ENCODE measurements around the gene DVL2. TPM values are rescaled to one million over a fixed set of nuclear protein-coding genes. Genes with fewer than 3 reads are reported as not detected.

The DVL2 gene
- total RNA-seq, 1 experiment from 2014 or later, result 67.3 TPM

DNA sequence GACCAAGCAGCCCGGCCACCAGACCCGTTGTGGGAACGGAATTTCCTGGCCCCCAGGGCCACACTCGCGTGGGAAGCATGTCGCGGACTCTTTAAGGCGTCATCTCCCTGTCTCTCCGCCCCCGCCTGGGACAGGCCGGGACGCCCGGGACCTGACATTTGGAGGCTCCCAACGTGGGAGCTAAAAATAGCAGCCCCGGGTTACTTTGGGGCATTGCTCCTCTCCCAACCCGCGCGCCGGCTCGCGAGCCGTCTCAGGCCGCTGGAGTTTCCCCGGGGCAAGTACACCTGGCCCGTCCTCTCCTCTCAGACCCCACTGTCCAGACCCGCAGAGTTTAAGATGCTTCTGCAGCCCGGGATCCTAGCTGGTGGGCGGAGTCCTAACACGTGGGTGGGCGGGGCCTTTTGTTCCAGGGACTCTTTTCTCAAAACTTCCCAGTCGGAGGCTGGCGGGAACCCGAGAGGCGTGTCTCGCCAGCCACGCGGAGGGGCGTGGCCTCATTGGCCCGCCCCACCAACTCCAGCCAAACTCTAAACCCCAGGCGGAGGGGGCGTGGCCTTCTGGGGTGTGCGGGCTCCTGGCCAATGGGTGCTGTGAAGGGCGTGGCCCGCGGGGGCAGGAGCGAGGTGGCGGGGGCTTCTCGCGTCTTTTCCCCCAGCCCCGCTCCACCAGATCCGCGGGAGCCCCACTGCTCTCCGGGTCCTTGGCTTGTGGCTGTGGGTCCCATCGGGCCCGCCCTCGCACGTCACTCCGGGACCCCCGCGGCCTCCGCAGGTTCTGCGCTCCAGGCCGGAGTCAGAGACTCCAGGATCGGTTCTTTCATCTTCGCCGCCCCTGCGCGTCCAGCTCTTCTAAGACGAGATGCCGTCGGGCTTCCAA lies 47.0 kb upstream of the DVL2 start, which contains the start of gene SLC2A4 (continued):
- TF ChIP-seq, protein P1, sequence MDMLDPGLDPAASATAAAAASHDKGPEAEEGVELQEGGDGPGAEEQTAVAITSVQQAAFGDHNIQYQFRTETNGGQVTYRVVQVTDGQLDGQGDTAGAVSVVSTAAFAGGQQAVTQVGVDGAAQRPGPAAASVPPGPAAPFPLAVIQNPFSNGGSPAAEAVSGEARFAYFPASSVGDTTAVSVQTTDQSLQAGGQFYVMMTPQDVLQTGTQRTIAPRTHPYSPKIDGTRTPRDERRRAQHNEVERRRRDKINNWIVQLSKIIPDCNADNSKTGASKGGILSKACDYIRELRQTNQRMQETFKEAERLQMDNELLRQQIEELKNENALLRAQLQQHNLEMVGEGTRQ (CRISPR knock-in tag; IDR thresholded peaks at IDR 0.05), result peak; percentile 67
- TF ChIP-seq, protein P2, sequence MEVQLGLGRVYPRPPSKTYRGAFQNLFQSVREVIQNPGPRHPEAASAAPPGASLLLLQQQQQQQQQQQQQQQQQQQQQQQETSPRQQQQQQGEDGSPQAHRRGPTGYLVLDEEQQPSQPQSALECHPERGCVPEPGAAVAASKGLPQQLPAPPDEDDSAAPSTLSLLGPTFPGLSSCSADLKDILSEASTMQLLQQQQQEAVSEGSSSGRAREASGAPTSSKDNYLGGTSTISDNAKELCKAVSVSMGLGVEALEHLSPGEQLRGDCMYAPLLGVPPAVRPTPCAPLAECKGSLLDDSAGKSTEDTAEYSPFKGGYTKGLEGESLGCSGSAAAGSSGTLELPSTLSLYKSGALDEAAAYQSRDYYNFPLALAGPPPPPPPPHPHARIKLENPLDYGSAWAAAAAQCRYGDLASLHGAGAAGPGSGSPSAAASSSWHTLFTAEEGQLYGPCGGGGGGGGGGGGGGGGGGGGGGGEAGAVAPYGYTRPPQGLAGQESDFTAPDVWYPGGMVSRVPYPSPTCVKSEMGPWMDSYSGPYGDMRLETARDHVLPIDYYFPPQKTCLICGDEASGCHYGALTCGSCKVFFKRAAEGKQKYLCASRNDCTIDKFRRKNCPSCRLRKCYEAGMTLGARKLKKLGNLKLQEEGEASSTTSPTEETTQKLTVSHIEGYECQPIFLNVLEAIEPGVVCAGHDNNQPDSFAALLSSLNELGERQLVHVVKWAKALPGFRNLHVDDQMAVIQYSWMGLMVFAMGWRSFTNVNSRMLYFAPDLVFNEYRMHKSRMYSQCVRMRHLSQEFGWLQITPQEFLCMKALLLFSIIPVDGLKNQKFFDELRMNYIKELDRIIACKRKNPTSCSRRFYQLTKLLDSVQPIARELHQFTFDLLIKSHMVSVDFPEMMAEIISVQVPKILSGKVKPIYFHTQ (CRISPR knock-in tag; IDR thresholded peaks at IDR 0.05), result no peak
- TF ChIP-seq, protein P3, sequence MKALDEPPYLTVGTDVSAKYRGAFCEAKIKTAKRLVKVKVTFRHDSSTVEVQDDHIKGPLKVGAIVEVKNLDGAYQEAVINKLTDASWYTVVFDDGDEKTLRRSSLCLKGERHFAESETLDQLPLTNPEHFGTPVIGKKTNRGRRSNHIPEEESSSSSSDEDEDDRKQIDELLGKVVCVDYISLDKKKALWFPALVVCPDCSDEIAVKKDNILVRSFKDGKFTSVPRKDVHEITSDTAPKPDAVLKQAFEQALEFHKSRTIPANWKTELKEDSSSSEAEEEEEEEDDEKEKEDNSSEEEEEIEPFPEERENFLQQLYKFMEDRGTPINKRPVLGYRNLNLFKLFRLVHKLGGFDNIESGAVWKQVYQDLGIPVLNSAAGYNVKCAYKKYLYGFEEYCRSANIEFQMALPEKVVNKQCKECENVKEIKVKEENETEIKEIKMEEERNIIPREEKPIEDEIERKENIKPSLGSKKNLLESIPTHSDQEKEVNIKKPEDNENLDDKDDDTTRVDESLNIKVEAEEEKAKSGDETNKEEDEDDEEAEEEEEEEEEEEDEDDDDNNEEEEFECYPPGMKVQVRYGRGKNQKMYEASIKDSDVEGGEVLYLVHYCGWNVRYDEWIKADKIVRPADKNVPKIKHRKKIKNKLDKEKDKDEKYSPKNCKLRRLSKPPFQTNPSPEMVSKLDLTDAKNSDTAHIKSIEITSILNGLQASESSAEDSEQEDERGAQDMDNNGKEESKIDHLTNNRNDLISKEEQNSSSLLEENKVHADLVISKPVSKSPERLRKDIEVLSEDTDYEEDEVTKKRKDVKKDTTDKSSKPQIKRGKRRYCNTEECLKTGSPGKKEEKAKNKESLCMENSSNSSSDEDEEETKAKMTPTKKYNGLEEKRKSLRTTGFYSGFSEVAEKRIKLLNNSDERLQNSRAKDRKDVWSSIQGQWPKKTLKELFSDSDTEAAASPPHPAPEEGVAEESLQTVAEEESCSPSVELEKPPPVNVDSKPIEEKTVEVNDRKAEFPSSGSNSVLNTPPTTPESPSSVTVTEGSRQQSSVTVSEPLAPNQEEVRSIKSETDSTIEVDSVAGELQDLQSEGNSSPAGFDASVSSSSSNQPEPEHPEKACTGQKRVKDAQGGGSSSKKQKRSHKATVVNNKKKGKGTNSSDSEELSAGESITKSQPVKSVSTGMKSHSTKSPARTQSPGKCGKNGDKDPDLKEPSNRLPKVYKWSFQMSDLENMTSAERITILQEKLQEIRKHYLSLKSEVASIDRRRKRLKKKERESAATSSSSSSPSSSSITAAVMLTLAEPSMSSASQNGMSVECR (CRISPR knock-in tag; IDR thresholded peaks at IDR 0.05; ENCODE audit: borderline replicate concordance), result 0 out of 2 replicates have a peak, but pooled peaks have one; percentile 7
- TF ChIP-seq SMAD4 (CRISPR knock-in tag; IDR thresholded peaks at IDR 0.05), result no peak

DNA sequence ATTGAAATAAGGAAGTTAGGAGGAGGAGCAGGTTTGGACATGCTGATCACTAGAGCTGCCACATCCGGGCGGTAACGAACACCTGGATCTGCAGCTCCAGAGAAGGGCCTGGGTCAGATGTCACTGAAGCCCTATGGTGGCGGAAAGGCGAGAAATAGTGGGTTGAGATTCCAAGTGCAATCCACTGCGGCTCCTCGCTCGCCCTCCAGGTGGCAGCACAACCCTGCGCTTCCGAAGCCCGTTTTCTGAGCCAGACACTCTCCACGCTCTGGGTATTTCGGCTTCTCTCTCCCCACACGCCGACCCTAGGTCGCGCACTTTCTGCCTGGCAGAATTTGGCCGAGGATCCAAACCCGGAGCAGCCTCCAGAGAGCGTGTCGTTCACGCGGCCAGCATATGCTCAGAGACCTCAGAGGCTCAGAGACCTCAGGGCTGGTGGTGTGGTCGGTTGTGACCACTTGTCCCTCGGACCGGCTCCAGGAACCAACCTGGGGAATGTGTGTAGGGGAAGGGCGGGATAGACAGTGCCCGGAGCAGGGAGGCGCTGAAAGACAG lies 46.3 kb upstream of the DVL2 start:
- H3K9me3 Mint-ChIP-seq, result no peaks in the 10 kb centered on the region
- DNase-seq (ENCODE audit: low spot score), result peak; percentile 95
- POLR2A ChIA-PET, result interaction anchor here (0.6 to 1.9 kb wide), 11 partner anchors 16 to 280 kb away, joined by 3 to 8 read pairs (median 4); partner anchors contain the start of genes CLDN7, GABARAP and PHF23
- TF ChIP-seq, protein P4, sequence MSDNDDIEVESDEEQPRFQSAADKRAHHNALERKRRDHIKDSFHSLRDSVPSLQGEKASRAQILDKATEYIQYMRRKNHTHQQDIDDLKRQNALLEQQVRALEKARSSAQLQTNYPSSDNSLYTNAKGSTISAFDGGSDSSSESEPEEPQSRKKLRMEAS (CRISPR knock-in tag; IDR thresholded peaks at IDR 0.05), result peak; percentile 87
- TF ChIP-seq ZNF423 (CRISPR knock-in tag; IDR thresholded peaks at IDR 0.05) (no peak), CREM (CRISPR knock-in tag; IDR thresholded peaks at IDR 0.05) (no peak), GTF2I (CRISPR knock-in tag; conservative IDR thresholded peaks at IDR 0.05) (no peak), ELF4 (CRISPR knock-in tag; IDR thresholded peaks at IDR 0.05; ENCODE audit: low read depth) (no peak), FOXP1 (CRISPR knock-in tag; IDR thresholded peaks at IDR 0.05; ENCODE audit: borderline replicate concordance) (peak; percentile 46; the same call in 1 of the 2 replicates), TP53 (CRISPR knock-in tag; IDR thresholded peaks at IDR 0.05) (no peak; the same call in 1 of the 2 replicates), KAT7 (CRISPR knock-in tag; IDR thresholded peaks at IDR 0.05; ENCODE audit: borderline replicate concordance) (no peak), FOXJ3 (CRISPR knock-in tag; IDR thresholded peaks at IDR 0.05; ENCODE audit: borderline replicate concordance) (no peak)
- TF ChIP-seq, protein P5, sequence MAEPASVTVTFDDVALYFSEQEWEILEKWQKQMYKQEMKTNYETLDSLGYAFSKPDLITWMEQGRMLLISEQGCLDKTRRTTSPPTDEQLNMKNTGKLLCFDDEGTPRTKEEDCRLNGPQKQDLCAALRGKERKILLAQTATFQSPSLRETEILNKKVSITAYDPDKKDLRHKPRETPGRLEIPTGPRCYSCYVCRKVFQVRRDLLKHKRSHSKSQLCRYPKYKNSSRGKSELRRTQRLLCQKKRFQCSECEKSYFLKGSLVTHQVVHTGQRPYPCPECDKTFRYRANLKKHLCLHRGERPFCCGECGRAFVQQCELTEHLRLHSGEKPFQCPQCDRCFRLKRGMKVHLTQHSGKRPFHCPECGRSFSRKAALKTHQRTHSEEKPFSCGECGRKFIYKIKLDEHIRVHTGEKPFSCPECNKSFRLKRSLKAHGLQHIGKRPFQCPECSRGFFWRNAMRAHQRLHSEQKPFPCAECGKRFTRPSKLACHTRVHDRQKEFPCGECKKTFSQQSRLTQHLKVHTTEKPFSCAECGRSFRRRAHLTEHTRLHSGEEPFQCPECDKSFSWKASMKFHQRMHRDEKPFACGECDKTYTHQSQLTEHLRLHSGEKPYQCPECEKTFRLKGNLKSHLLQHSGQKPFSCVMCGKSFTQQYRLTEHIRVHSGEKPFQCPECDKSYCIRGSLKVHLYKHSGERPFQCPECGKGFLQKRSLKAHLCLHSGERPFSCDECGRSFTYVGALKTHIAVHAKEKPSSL (CRISPR knock-in tag; conservative IDR thresholded peaks at IDR 0.05), result no peak
- TF ChIP-seq, protein P6, sequence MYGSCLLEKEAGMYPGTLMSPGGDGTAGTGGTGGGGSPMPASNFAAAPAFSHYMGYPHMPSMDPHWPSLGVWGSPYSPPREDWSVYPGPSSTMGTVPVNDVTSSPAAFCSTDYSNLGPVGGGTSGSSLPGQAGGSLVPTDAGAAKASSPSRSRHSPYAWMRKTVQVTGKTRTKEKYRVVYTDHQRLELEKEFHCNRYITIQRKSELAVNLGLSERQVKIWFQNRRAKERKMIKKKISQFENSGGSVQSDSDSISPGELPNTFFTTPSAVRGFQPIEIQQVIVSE (CRISPR knock-in tag; IDR thresholded peaks at IDR 0.05; ENCODE audit: borderline replicate concordance), result no peak
- TF ChIP-seq, protein P7, sequence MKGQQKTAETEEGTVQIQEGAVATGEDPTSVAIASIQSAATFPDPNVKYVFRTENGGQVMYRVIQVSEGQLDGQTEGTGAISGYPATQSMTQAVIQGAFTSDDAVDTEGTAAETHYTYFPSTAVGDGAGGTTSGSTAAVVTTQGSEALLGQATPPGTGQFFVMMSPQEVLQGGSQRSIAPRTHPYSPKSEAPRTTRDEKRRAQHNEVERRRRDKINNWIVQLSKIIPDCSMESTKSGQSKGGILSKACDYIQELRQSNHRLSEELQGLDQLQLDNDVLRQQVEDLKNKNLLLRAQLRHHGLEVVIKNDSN (CRISPR knock-in tag; IDR thresholded peaks at IDR 0.05), result no peak
- TF ChIP-seq, protein P8, sequence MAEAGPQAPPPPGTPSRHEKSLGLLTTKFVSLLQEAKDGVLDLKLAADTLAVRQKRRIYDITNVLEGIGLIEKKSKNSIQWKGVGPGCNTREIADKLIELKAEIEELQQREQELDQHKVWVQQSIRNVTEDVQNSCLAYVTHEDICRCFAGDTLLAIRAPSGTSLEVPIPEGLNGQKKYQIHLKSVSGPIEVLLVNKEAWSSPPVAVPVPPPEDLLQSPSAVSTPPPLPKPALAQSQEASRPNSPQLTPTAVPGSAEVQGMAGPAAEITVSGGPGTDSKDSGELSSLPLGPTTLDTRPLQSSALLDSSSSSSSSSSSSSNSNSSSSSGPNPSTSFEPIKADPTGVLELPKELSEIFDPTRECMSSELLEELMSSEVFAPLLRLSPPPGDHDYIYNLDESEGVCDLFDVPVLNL (CRISPR knock-in tag; IDR thresholded peaks at IDR 0.05; ENCODE audit: borderline replicate concordance, low read depth), result no peak
- TF ChIP-seq, protein P9, sequence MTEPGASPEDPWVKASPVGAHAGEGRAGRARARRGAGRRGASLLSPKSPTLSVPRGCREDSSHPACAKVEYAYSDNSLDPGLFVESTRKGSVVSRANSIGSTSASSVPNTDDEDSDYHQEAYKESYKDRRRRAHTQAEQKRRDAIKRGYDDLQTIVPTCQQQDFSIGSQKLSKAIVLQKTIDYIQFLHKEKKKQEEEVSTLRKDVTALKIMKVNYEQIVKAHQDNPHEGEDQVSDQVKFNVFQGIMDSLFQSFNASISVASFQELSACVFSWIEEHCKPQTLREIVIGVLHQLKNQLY (CRISPR knock-in tag; IDR thresholded peaks at IDR 0.05), result no peak

More for the DNA sequence above, 46.3 kb upstream of the DVL2 start:
- ATAC-seq, result peak; percentile 83
- Mint-ChIP-seq H3K36me3 (no peaks in the 10 kb centered on the region), H3K4me3 (peak overlapping the region; percentile 82), H3K4me1 (peaks cover 20% of the 10 kb centered on the region), H3K27me3 (ENCODE audit: low read depth) (peaks cover 21% of the 10 kb centered on the region), H3K27ac (peak overlapping the region; percentile 94)
- CTCF ChIA-PET, result interaction anchor here (0.6 to 7.0 kb wide), 36 partner anchors 11 to 423 kb away, joined by 3 to 119 read pairs (median 6); partner anchors contain the start of genes ACADVL, ACAP1, CLDN7 and DLG4
